UCSD-AML1 (cell line): Measurements from ENCODE around the gene TM4SF5.

Source experiments
- DNase-seq: peaks from one replicate; lab custom pipeline; 2025; ENCODE audit not compliant: unreplicated experiment; lab: John Stamatoyannopoulos, UW

The TM4SF5 gene

DNA sequence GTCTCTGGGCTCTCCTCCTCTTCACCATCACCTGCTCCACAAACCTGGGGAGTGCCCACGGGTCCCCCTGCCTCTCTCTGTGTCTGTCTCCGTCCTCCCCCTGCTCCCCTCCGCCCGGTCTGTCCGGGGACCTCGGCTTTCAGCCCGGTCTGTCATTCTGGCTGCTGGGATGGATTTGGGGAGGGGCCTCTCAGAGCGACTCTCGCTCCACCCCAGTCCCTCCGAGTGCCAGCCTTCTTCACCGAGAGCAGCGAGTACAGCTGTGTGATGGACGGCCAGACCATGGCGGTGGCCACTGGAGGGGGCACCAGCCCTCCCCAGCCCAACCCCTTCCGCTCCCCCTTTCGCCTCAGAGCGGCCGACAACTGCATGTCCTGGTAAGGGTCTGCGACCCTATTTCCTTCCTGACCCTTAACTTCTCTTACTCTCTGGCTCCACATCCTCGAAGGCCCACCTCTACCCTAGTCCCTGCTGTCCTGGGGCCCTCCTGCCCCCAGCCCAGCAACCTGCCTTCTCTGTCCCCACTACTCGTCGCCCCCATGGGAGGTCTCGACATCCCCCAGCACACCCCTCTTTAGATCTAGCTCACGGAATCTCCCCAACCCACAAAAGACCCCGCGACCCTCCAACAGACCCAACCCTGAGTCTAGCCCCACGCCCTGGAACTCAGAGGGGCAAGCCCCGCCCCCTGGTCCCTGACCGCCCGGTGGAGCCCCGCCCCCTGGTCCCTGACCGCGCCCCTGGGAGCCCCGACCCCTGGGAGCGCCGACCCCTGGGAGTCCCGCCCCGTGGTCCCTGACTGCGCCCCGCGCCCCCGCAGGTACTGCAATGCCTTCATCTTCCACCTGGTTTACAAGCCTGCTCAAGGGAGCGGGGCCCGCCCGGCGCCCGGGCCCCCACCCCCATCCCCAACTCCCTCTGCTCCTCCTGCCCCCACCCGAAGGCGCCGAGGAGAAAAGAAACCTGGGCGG lies 26.4 kb upstream of the TM4SF5 start:
- DNase-seq: no peak

DNA sequence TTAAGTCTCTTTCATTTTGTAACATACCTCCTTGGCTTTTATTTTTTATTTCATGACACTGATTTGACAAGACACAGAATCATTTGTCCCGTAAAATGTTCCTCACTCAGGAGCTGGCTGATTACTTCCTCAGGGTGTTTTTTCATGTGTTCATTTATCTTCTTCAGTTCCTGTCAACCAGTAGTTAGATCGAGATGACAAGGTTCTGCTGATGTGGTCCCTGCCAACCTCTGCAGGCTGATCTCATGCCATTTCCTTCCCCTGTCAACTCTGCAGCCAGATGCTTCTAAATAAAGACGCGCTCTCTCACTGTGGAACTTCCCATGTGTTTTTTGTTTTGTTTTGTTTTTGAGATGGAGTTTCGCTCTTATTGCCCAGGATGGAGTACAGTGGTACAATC lies 23.8 kb upstream of the TM4SF5 start:
- peak; percentile 56 for DNase-seq

DNA sequence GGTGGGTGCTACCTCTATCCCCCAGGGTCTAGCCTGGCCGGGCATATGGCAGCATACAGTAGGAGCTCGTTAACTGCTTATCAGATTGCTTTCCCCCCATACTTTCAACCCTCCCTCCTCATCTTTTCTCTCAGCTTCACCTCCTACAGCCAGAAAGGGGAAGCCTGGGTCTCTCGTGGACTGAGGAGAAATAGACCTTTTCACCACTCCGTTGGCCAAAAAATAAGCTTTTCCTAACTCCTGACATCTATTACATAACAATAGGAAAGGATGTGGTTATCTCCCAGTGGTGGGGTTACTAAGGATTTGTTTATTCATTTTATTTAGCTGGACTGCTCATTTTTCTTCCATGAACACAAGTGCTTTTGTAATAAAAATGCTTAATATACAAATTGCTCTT lies 23.0 kb upstream of the TM4SF5 start:
- no peak for DNase-seq

DNA sequence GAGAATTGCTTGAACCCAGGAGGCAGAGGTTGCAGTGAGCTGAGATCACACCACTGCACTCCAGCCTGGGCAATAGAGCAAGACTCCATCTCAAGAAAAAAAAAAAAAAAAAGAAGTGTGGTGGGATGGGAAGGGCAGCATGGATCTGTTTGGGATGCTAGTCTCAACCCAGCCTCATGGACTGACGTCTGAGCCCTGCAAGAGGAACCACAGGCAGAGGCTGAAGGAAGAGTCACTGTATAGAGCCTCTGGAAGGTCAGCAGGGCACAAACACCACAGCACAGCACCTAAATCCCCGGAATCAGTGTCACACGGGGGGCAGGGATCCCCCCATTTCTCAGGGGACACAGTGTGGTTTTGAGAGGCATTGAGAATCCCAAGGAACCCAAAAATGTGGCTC lies 21.1 kb upstream of the TM4SF5 start:
- no peak for DNase-seq

DNA sequence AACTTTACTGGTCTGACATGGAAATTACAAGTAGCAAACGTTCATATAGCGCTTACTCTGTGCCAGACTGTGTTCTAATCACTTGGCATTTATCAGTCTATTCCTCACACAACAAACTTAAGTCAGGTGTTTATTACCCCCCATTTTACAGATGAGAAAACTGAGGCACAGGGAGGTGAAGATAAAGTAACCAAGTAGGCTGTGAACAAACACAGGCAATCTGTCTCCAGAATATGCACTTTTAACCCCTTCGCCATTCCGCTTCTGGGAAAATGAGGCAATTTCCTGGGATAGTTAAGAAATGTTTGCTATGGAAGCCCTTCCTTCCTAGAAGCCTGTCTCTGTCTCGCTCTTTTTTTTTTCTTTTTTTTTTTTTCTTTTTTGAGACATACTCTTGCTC lies 19.8 kb upstream of the TM4SF5 start:
- no peak for DNase-seq

- no peak for DNase-seq
Observed at GRCh38 chr17:4753392-4753791, 18.3 kb upstream of the TM4SF5 start.

DNA sequence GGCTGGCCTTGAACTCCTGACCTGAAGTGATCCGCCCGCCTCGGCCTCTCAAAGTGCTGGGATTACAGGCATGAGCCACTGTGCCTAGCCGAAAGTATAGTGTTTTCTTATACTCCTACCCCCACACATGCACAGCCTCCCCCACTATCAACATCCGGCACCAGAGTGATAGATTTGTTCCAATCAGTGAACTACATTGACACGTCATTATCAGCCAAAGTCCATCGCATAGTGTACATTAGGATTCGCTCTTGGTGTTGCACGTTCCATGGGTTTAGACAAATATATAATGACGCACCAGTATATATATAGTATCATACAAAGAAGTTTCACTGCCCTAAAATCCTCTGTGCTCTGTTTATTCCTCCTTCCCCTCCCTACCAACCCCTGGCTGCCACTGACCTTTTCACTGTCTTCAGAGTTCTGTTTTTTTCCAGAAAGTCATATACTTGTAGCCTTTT lies 11.9 kb upstream of the TM4SF5 start:
- no peak for DNase-seq

GRCh38 chr17:4764595-4764994 lies 7.1 kb upstream of the TM4SF5 start:
- no peak for DNase-seq

DNA sequence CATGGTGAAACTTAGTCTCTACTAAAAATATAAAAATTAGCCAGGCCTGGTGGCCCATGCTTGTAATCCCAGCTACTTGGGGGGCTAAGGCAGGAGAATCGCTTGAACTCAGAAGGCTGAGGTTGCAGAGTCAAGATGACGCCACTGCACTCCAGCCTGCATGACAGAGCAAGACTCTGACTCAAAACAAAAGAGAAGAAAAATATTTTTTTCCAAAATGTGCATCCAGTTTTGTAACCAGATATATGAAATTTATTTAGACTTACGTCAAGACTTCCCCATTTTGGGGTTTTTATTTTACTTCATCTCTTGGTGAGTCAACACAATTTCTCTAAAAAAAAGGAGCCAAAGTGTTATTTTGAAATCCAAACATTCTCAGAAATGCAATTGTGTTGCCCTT lies 5.5 kb upstream of the TM4SF5 start:
- no peak for DNase-seq

- DNase-seq: no peak
Observed at GRCh38 chr17:4766723-4767122, 5.0 kb upstream of the TM4SF5 start.

DNA sequence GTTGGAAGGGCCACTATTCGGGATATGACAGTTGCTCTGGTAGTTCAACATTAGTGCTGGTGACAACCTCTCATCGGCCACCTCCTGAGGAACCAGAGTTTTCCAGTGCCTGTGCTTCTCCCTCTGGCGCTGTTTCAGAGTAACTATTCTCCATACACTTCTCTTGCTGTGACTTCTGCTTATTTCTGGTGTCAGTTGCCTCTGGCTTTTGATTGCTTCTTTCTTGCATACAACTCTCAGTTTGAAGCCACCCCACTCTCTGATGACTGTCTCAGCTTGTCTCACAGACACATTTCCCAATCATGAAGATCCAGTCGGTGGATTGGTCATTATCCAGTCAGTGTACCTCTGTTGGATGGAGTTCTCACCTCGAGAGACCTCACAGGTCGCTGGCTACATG lies 3.4 kb upstream of the TM4SF5 start:
- no peak for DNase-seq

DNA sequence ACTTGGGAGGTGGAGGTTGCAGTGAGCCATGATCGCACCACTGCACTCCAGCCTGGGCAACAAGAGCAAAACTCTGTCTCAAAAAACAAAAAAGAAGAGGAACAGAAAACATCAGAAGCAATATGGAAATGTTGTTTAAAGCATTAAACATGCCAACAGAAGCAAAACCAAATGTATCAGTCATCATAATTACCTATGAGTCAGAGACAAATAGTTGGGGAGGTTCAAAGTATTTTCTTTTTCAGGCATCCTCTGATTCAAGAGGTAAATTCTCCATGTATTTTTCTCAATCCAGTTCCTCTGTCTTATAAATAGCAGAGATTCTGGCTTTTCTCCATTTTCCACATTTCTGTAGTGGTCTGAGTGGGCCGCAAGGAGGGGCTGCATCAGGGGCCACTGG lies 2.1 kb upstream of the TM4SF5 start:
- DNase-seq: no peak

- DNase-seq: no peak
Observed at GRCh38 chr17:4772235-4772613, 538 bp downstream of the TM4SF5 start.

GRCh38 chr17:4777969-4778760 lies 6.5 kb downstream of the TM4SF5 start:
- no peak for DNase-seq

- no peak for DNase-seq
Observed at GRCh38 chr17:4780325-4780955, 8.8 kb downstream of the TM4SF5 start.

DNA sequence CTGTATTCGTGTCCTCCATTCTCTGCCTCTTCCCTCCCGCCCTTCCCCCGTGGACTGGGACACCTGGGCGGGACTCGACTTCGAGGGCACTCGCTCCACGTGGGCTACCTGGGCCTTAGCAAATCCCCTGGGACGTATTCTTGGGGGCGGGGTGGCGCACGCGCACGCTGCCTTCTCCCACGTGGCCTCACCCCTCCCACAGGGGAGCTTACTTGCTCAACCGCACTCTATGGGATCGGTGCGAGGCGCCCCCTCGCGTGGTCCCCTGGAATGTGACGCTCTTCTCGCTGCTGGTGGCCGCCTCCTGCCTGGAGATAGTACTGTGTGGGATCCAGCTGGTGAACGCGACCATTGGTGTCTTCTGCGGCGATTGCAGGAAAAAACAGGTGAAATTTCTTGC lies 11.0 kb downstream of the TM4SF5 start:
- DNase-seq: no peak

- no peak for DNase-seq
Observed at GRCh38 chr17:4785311-4786105, 13.8 kb downstream of the TM4SF5 start.

DNA sequence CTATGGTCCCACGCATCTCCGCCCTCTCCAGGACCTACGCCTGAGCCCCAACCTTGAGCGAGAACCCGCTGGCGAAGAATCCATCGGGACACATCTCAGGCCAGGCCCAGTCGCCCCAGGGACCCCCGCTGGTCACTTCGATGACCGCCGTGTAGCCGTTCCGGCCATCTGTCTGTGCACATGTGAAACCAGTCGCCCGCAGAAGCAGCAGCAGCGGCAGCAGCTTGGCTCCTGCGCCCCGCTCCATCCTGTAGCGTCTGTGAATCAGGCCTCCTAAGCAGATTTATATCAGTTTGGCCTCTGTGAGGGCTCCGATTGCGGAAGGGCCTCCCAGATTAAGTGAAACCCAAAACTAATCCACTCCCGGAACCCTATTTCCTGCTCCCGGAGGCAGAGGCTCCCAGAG lies 14.4 kb downstream of the TM4SF5 start, which contains the start of gene VMO1:
TSS of gene VMO1 (minus strand) at position 259 of the 406 bp plus-strand sequence. CDS start at position 247, 12 bp downstream.
- peak; percentile 30 for DNase-seq

DNA sequence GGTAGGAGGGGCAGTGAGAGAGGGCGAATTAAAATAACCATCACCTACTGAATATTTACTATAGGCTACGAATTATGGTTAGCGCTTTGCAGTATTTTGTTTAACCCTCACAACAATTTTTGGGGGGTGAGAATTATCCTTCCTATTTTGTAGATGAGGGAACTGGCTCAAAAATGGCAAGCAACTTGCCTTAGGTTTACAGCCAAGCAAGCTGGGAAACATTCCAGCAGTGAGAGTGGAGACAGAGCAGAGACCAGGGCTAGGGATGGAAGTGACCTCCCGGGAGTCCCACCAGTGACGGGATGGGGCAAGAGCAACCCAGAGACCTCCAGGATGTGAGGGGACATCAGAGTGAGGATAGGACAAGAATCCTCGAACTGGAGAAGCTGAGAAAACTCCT lies 14.8 kb downstream of the TM4SF5 start:
- DNase-seq: no peak

DNA sequence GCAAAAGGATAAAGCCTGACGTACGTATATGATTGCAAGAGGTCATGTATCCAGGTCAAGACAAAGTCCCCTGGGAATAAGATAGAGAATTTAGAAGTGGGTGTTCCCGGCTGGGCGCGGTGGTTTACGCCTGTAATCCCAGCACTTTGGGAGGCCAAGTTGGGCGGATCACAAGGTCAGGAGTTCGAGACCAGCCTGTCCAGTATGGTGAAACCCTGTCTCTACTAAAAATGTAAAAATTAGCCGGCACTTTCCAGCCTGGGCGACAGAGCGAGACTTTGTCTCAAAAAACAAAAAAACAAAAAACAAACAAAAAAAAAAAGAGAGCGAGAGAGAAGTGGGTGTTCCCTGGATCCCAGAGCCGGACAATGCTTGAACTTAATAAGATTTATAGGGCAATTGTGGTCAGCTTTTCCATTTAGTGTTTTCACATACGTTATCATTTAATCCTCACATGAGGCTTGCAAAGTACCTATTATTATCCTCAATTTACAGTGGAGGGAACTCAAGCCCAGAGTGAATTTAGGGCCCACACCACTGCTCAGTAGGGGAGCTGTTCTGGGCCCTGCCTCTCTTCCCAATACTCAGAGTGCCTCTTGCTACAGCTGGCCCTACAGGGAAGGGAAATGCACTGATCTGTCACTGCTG lies 16.6 kb downstream of the TM4SF5 start:
- DNase-seq: no peak
